PC-3 (cell line): Measurements from ENCODE around the gene LLGL2. TPM values are rescaled to one million over a fixed set of nuclear protein-coding genes. Genes with fewer than 3 reads are reported as not detected.

ENCODE experiments used
- ATAC-seq: fragments of 200-7000 bp; cut with Tn5 transposase; 2 replicates; pipeline ENCODE4 v1.9.1; 2020; ENCODE audit warnings: mild to moderate bottlenecking, moderate library complexity
- BruUV-seq: library from RNA; stranded (reverse); fragments of 400-500 nt; replicated peaks from 2 replicates; lab custom pipeline; 2021; lab: Mats Ljungman, UMichigan
- CTCF ChIA-PET: fragments of 300-600 bp; sonication (Branson Sonifier 250); formaldehyde crosslinking; loops from one replicate; lab custom pipeline; 2022; ENCODE audit warnings: antibody characterized with exemption; lab: Charles Lee
- POLR2A ChIA-PET: fragments of 300-600 bp; sonication (Branson Sonifier 250); formaldehyde crosslinking; loops from one replicate; lab custom pipeline; 2022; ENCODE audit warnings: antibody characterized with exemption; ENCODE audit not compliant: unreplicated experiment; lab: Charles Lee
- DNase-seq: peaks from one replicate; pipeline ENCODE4 v3.0.0-alpha.2; 2015
- H2AFZ ChIP-seq: fragments of 300-600 bp; sonication (generic); 2 replicates; pipeline ENCODE4 v1.6.0; 2016; ENCODE audit warnings: antibody characterized with exemption, low read length
- H3F3A ChIP-seq: fragments of 300-600 bp; sonication (generic); one replicate; pipeline ENCODE4 v1.6.0; 2017; ENCODE audit warnings: antibody characterized with exemption, low read length, control low read depth, mild to moderate bottlenecking; ENCODE audit not compliant: unreplicated experiment
- H3K27ac ChIP-seq: fragments of 300-600 bp; sonication (generic); 2 replicates; pipeline ENCODE4 v1.5.1; 2016; ENCODE audit warnings: mild to moderate bottlenecking, low read length
- H3K27me3 ChIP-seq: fragments of 300-600 bp; sonication (generic); 2 replicates; pipeline ENCODE4 v1.6.1; 2016; ENCODE audit warnings: low read length, mixed read lengths
- H3K36me3 ChIP-seq: fragments of 300-600 bp; sonication (generic); 2 replicates; pipeline ENCODE4 v1.6.1; 2016; ENCODE audit warnings: low read depth, mixed run types, low read length, mixed read lengths
- H3K4me1 ChIP-seq: fragments of 300-600 bp; sonication (generic); 2 replicates; pipeline ENCODE4 v1.5.1; 2016; ENCODE audit warnings: low read length; ENCODE audit not compliant: insufficient read depth
- H3K4me2 ChIP-seq: fragments of 300-600 bp; sonication (generic); 2 replicates; pipeline ENCODE4 v1.6.0; 2016; ENCODE audit warnings: low read length
- H3K4me3 ChIP-seq: fragments of 300-600 bp; sonication (generic); 2 replicates; pipeline ENCODE4 v1.5.1; 2016; ENCODE audit warnings: mild to moderate bottlenecking, low read length, mixed read lengths
- H3K79me2 ChIP-seq: fragments of 300-600 bp; sonication (generic); 2 replicates; pipeline ENCODE4 v1.6.1; 2017; ENCODE audit warnings: low read length, mixed read lengths
- H3K9ac ChIP-seq: fragments of 300-600 bp; sonication (generic); 2 replicates; pipeline ENCODE4 v1.6.0; 2016; ENCODE audit warnings: mild to moderate bottlenecking, low read length
- H3K9me2 ChIP-seq: fragments of 300-600 bp; sonication (generic); replicated peaks from 2 replicates; pipeline ENCODE4 v1.6.1; 2016; ENCODE audit warnings: mixed run types, low read length, mixed read lengths
- H3K9me3 ChIP-seq: fragments of 300-600 bp; sonication (generic); 2 replicates; pipeline ENCODE4 v1.6.1; 2016; ENCODE audit warnings: low read length, mixed read lengths
- H4K20me1 ChIP-seq: fragments of 300-600 bp; sonication (generic); 2 replicates; pipeline ENCODE4 v1.6.1; 2016; ENCODE audit warnings: low read length, mixed read lengths
- CTCF ChIP-seq: fragments of 300-600 bp; sonication (generic); conservative IDR thresholded peaks from 2 replicates; pipeline ENCODE4 v1.5.1; 2017; ENCODE audit warnings: antibody characterized with exemption, low read depth, mild to moderate bottlenecking, low read length
- EZH2 ChIP-seq: fragments of 300-600 bp; sonication (generic); IDR thresholded peaks from one replicate; pipeline ENCODE4 v1.6.1; 2017; ENCODE audit warnings: antibody characterized with exemption, mild to moderate bottlenecking, low read length; ENCODE audit not compliant: unreplicated experiment
- EZH2phosphoT487 ChIP-seq: fragments of 300-600 bp; sonication (generic); IDR thresholded peaks from 2 replicates; pipeline ENCODE4 v1.6.1; 2018; ENCODE audit warnings: mild to moderate bottlenecking, antibody characterized with exemption, low read length, borderline replicate concordance
- intact Hi-C: fragments of 100-400 bp; cut with micrococcal nuclease; formaldehyde crosslinking; loops from 2 replicates; pipeline ENCODE4 v1.9.0; 2023
- total RNA-seq: library from RNA; depleted of rRNA; stranded (reverse); fragments of >200 nt; gene quantifications from 2 replicates; pipeline ENCODE4 v1.2.3, GENCODE V29; 2014

Gene LLGL2
- total RNA-seq, 1 experiment from 2014 or later, result 92.9 TPM

- no peaks in the 10 kb centered on the region for H3K9me3 ChIP-seq
- intact Hi-C loops, result no loop called here
- H3K79me2 ChIP-seq, result peaks cover 4% of the 10 kb centered on the region
- TF ChIP-seq EZH2phosphoT487 (no peak), EZH2 (no peak), CTCF (no peak)
- no peak overlapping the region for H3K4me3 ChIP-seq
- no peak overlapping the region for H2AFZ ChIP-seq
- H3K27me3 ChIP-seq, result no peaks in the 10 kb centered on the region
- H3F3A ChIP-seq, result no peaks in the 10 kb centered on the region
- no peaks in the 10 kb centered on the region for H4K20me1 ChIP-seq
- no peaks in the 10 kb centered on the region for H3K9me2 ChIP-seq
- H3K27ac ChIP-seq, result no peak overlapping the region
- H3K4me1 ChIP-seq, result peaks cover 28% of the 10 kb centered on the region
- no peaks in the 10 kb centered on the region; the same call in 1 of the 2 replicates for H3K36me3 ChIP-seq
- POLR2A ChIA-PET, result no interaction called here
- no peak for DNase-seq
- BruUV-seq, result no TSS peak
- H3K9ac ChIP-seq, result no peak overlapping the region
- H3K4me2 ChIP-seq, result no peak overlapping the region
- CTCF ChIA-PET, result no interaction called here
- no peak for ATAC-seq
Observed at GRCh38 chr17:75555679-75556153, 30.2 kb downstream of the LLGL2 start.

- peak; percentile 78 for DNase-seq
- no peaks in the 10 kb centered on the region for H4K20me1 ChIP-seq
- no peaks in the 10 kb centered on the region for H3K79me2 ChIP-seq
- no peak overlapping the region for H3K9ac ChIP-seq
- H3K4me1 ChIP-seq, result peaks cover 30% of the 10 kb centered on the region
- intact Hi-C loops, result no loop called here
- H3K27ac ChIP-seq, result peak overlapping the region; percentile 11
- ChIA-PET POLR2A (no interaction called here), CTCF (no interaction called here)
- no peak overlapping the region for H3K4me3 ChIP-seq
- no peaks in the 10 kb centered on the region for H3K9me3 ChIP-seq
- peak; percentile 51 for ATAC-seq
- no peaks in the 10 kb centered on the region for H3K27me3 ChIP-seq
- TF ChIP-seq EZH2phosphoT487 (no peak), CTCF (no peak), EZH2 (no peak)
- H3K9me2 ChIP-seq, result no peaks in the 10 kb centered on the region
- no TSS peak for BruUV-seq
- H3F3A ChIP-seq, result no peaks in the 10 kb centered on the region
- no peak overlapping the region for H2AFZ ChIP-seq
- H3K36me3 ChIP-seq, result no peaks in the 10 kb centered on the region; the same call in 1 of the 2 replicates
- H3K4me2 ChIP-seq, result peak overlapping the region; percentile 22; the same call in 1 of the 2 replicates
Observed at GRCh38 chr17:75557075-75557851, 31.8 kb downstream of the LLGL2 start.
